ENCODE measurements around the gene OARD1. TPM values are rescaled to one million over a fixed set of nuclear protein-coding genes. Genes with fewer than 3 reads are reported as not detected.

OARD1 gene
- total and polyA plus RNA-seq, 2 of the 8 experiments (the other 6 are each of a cell fraction or from before 2014, with no cell fraction given): 16.8 to 35.8 TPM

GRCh38 chr6:41103847-41104246 is 31.7 kb upstream of the OARD1 start:
- TF ChIP-seq PHF8 (conservative IDR thresholded peaks at IDR 0.05; ENCODE audit: low read depth, low read length) (no peak), TEAD4 (IDR thresholded peaks at IDR 0.05; ENCODE audit: low read depth, low read length) (no peak), BCL11A (IDR thresholded peaks at IDR 0.05; ENCODE audit: low read depth in 2 of 2, low read length in 2 of 2) (no peak), RAD21 (IDR thresholded peaks at IDR 0.05 in 1 of 2, conservative IDR thresholded peaks at IDR 0.05 in 1 of 2; ENCODE audit: low read depth in 2 of 2, low read length in 2 of 2) (no peak), BRCA1 (IDR thresholded peaks at IDR 0.05; ENCODE audit: low read depth, low read length) (no peak), RNF2 (IDR thresholded peaks at IDR 0.05; ENCODE audit: borderline replicate concordance, low read depth, low read length, missing control alignments, poor library complexity, severe bottlenecking) (no peak), JUN (IDR thresholded peaks at IDR 0.05; ENCODE audit: low read depth, low read length) (no peak), SRF (IDR thresholded peaks at IDR 0.05; ENCODE audit: low read depth, low read length) (no peak), SP2 (IDR thresholded peaks at IDR 0.05; ENCODE audit: low read length) (no peak), CTBP2 (IDR thresholded peaks at IDR 0.05; ENCODE audit: borderline replicate concordance, insufficient read depth, insufficient read length, low read length) (no peak), MAFK (IDR thresholded peaks at IDR 0.05; ENCODE audit: low read depth, low read length) (no peak), YY1 (IDR thresholded peaks at IDR 0.05; ENCODE audit: low read depth, low read length) (no peak), CEBPB (IDR thresholded peaks at IDR 0.05; ENCODE audit: low read depth, low read length) (no peak)
- no peak for FAIRE-seq
- Histone ChIP-seq H3K23me2 (ENCODE audit: low read depth, low read length) (peaks cover 2% of the 10 kb centered on the region; the same call in 1 of the 2 replicates), H3K27ac (ENCODE audit: low read depth, low read length) (no peak overlapping the region), H3K18ac (ENCODE audit: extremely low read depth, low read length) (no peak overlapping the region), H3K4me2 (ENCODE audit: insufficient read depth in 1 of 2, low read depth in 2 of 2, low read length in 2 of 2) (no peak overlapping the region), H2BK120ac (replicated peaks; ENCODE audit: low read depth, low read length) (no peak overlapping the region), H4K8ac (ENCODE audit: extremely low read depth, insufficient read depth, low read length) (no peak overlapping the region), H3K9me3 (ENCODE audit: insufficient read depth in 2 of 2, low read depth in 1 of 2, low read length in 1 of 2) (no peaks in the 10 kb centered on the region), H3K14ac (ENCODE audit: insufficient read length) (no peak overlapping the region), H2BK5ac (ENCODE audit: low read depth, low read length) (no peak overlapping the region), H3K23ac (ENCODE audit: insufficient read length) (no peak overlapping the region), H4K5ac (ENCODE audit: insufficient read length, low read depth, low read length) (no peak overlapping the region), H3K9ac (replicated peaks in 1 of 4; ENCODE audit: extremely low read depth in 1 of 4, low read depth in 3 of 4, low read length in 3 of 4) (no peak overlapping the region), H3K27me3 (replicated peaks in 1 of 4; ENCODE audit: control insufficient read depth in 3 of 4, extremely low read depth in 1 of 4, insufficient read depth in 3 of 4, low read length in 3 of 4) (peaks cover 0 to 6% (median 3%) of the 10 kb centered on the region in 4 experiments; a peak in 2 of 7 replicates), H3K79me2 (ENCODE audit: control insufficient read depth in 1 of 2, insufficient read depth in 2 of 2, low read length in 2 of 2) (no peaks in the 10 kb centered on the region), H2BK12ac (ENCODE audit: low read depth, low read length) (no peak overlapping the region), H3K4ac (replicated peaks; ENCODE audit: insufficient read length, low read depth, low read length) (no peak overlapping the region), H3K79me1 (ENCODE audit: low read depth, low read length) (no peaks in the 10 kb centered on the region), H2AFZ (ENCODE audit: low read length) (no peak overlapping the region), H3K56ac (replicated peaks; ENCODE audit: insufficient read length, low read depth, low read length) (no peak overlapping the region), H2BK20ac (ENCODE audit: low read length) (no peak overlapping the region), H2BK15ac (ENCODE audit: low read length) (no peak overlapping the region), H4K20me1 (replicated peaks in 1 of 2; ENCODE audit: control insufficient read depth in 1 of 2, insufficient read depth in 2 of 2, low read length in 2 of 2) (no peaks in the 10 kb centered on the region), H3K4me3 (ENCODE audit: extremely low read depth in 1 of 4, insufficient read depth in 2 of 4, low read depth in 3 of 4, low read length in 4 of 4) (no peak overlapping the region), H2AK5ac (ENCODE audit: low read depth, low read length) (no peak overlapping the region), H3K36me3 (ENCODE audit: control insufficient read depth in 2 of 4, insufficient read depth in 4 of 4, low read length in 3 of 4) (peaks cover 0 to 14% (median 3%) of the 10 kb centered on the region in 4 experiments; a peak in 4 of 8 replicates), H3K4me1 (replicated peaks in 1 of 4; ENCODE audit: control insufficient read depth in 3 of 4, insufficient read depth in 4 of 4, low read length in 3 of 4) (peaks cover 0 to 2% (median 0%) of the 10 kb centered on the region in 4 experiments; a peak in 1 of 7 replicates), H4K91ac (replicated peaks; ENCODE audit: insufficient read length, low read length) (no peak overlapping the region)
- DNase-seq (ENCODE audit: low read depth in 1 of 2, low spot score in 2 of 2): no peak
- POLR2A ChIA-PET (ENCODE audit: partially characterized antibody): no interaction called here
- 86% methylated on average over 3 of the region's 3 CpGs; no CpG with 5 or more reads in 1 of the 2 experiments for WGBS, 2 experiments (ENCODE audit: extremely low coverage in 1 of 2, insufficient coverage in 1 of 2, insufficient read length in 1 of 2, insufficient replicate concordance in 2 of 2, low coverage in 1 of 2, low lambda C conversion rate in 2 of 2, missing lambda C conversion rate in 1 of 2)
- CTCF ChIA-PET (ENCODE audit: partially characterized antibody): interaction anchor here (0.8 to 5.5 kb wide), 8 partner anchors 10 to 200 kb away, joined by 3 to 66 read pairs (median 6); partner anchors contain the start of gene TREML4
